ENCODE measurements around the gene KRT28.
"Not testable (repeated sequence)": the region's sequence is repeated elsewhere in the genome, so short reads cannot be mapped to it uniquely, and the experiment has no call there.

KRT28 gene

DNA sequence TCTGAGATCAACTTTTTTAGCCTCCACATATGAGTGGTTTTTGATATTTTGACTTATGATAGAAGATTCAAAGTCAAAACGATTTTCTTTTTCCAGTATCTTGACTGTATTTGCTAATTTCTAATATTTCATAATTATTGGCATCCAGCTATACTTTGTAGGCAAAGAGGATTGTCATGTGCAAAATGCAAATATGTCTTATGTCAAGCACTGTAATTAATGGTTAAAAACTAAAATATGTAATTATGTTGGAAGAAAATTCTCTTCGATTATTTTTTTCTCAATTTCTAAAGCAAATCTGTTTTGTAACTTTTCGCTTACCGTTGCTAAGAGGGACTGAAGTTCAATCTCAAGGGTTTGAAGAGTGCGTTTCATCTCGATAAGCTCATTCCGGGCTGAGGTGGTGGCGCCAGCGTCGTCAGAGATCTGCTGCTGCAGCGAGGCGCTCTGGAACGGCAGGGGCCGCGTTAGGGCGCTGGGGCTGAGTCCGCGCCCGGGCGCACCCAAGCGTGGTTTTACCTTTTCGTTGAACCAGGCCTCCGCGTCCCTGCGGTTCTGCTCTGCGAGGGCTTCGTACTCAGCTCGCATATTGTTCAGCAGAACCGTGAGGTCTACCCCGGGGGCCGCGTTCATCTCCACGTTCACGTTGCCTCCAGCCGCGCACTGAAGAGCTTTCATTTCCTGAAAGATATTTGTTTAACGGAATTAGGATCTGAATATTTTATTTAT is 20.4 kb downstream of the KRT28 start:
- DNase-seq (ENCODE audit: low read depth in 2 of 2) = no peak

DNA sequence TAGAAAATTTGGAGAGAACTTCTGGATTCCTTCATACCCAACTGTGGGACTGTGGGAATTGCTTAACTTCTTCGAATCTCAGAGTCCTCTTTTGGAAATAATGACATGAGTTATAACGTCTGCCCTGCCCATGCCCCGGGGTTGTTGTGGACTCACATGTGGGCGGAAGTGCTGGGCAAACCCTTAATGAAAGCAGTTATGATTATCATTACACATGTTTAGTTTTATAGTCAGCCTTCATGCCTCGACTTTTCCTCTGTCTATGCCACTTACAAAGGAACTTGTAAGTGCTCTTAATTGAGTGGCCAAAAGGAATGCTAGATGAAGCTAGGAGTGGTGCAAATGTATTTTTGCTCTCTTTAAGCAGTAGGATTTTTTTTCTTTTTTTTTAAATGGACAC is 21.3 kb downstream of the KRT28 start:
- DNase-seq (ENCODE audit: low read depth in 2 of 2) = no peak

DNA sequence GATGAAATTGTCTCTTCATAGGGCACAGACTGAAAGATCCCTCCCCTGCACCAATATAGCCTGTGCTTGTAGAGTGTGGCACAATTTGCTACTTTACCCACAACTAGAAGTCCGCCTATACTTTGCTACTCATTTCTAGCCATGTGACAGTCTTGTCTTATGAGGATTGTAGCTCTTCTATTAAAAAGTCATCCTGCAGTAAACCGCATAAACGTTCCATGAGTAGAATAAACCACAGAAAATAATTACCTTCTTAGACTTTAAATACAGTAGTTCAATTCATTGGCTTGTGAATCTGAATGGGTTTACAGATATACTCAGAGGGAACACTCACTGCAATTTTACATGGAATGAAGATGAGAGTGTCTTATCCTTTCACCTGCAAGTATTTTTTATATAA is 21.8 kb downstream of the KRT28 start:
- no peak for DNase-seq (ENCODE audit: low read depth in 2 of 2)

DNA sequence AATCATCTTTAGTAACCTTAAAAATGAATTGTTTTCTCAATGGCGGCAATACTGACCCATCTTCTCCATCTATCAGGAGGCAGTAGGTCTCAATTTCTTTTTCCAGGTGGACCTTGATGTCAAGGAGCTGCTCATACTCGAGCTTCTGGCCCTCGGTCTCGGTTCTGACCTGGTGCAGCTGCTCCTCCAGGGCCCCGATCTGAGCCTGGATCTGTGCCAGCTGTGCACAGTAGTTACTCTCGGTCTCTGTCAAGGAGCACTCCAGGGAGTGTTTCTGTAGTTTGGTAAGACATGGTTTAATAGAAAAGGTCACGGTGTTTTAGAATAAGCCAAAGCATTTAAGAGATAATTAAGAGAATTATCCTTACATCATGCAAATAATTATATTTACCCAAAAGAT is 22.3 kb downstream of the KRT28 start:
- DNase-seq (ENCODE audit: low read depth in 2 of 2) = no peak

DNA sequence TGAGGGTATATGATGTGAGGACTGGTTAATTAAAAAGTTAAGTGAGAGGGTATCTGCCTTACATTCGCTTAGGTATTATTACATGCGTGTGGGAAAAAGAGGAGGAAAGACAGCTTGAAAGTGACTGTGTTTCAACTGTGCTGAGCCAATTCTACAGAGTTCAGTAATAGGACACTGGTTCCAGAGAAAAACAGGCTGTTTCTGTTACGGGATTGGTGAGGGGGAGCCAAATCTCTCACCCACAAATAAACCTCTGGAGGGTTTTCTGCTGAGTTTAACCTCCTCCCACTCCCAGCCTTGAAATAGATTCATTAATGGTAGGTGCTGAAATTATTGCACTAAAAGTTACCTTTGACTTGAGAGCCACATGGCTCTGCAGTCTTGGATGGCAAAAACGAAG is 23.8 kb downstream of the KRT28 start:
- DNase-seq (ENCODE audit: low read depth in 2 of 2) = no peak

DNA sequence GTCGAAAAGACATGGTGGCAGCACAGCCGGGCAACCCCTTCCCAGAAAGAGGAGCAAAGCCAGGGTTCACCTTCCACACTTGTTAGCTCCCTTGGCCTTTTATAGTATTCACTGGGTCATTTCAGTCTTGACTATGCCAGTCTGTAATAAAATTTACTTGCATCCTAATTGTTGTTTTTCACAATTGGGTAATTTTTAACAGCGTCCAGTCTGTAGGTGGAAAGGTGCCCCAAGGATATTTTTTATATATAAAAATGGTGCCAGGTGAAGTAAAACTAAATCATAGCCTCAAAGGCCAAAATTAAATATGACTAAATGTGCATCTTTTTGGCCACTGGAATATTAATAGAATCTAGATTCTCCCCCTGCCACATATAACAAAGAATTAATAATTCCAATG is 27.7 kb downstream of the KRT28 start, which contains the start of gene KRT26:
Gene KRT26 (minus strand): TSS at position 101 of the 400 bp plus-strand sequence. CDS start 88 bp downstream, at position 13.
- DNase-seq (ENCODE audit: low read depth in 2 of 2) = no peak

DNA sequence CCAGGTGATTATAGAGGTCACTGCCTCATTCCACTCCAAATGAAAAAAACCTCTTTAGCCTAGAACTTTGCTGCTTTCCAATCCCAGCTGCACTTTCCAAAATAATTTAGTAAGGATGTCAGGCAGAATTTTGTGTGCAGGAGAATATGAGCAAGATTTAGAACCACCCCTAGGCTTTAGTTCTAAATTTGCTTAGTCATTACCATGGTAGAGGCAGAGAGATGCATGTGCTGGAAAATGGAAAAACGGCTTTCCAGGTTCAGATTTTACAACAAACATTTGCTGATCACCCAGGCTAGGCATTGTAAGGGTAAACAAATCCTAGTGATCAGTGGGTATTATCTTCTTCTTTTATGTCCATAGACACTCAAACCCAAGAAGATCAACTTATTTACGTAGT is 34.1 kb downstream of the KRT28 start:
- DNase-seq (ENCODE audit: low read depth in 2 of 2) = no peak

DNA sequence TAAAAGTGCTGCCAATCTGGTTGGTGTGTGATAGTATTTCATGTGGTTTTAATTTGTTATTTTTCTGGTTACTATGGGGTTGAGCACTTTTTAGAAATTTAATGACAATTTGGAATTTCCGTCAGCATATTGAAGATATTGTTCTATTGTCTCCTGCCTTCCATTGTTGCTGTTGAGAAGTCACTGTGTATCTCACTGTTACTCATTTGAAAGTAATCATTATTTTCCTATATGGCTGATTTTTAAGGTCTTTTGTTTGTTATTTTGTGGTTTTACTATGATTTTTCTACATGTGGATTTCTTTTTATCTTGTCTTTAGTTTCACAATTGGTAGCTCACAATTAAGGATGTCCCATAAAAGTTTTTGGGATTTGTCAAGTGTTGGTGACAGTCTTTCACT is 36.0 kb downstream of the KRT28 start:
- DNase-seq (ENCODE audit: low read depth in 2 of 2) = no peak

DNA sequence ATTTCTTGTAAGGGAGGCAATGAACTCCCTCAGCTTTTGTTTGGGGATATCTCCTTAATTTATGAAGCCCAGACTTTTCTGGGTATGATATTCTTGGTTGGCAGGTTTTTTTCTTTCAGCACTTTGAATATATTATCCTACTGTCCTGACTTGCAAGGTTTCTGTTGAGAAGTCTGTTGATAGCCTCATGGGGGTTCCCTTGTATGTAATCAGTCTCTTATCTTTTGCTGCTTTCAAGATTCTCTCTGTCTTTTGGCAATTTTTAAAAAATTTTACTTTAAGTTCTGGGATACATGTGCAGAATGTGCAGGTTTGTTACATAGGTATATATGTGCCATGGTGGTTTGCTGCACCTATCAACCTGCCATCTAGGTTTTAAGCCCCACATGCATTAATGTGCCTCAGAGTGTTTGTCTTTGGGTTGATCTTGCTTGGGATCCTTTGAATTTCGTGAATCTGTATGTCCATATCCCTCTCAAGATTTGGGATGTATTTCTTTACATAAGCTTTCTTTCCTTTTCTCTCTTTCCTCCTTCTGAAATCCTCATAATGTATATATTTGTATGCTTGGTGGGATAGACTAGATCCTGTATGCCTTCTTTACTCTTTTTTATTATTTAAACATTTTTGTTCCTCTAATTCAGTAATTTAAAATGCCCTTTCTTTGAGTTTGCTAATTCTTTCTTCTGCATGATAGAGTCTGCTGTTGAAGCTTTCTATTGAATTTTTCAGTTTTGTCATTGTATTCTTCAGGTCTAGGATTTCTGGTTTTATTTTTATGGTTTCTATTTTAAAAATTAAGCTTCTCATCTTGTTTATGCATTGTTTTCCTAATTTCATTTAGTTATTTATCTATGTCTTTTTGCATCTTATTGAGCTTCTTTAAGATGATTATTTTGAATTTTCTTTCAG is 39.4 kb downstream of the KRT28 start:
- DNase-seq (ENCODE audit: low read depth in 2 of 2) = no peak

DNA sequence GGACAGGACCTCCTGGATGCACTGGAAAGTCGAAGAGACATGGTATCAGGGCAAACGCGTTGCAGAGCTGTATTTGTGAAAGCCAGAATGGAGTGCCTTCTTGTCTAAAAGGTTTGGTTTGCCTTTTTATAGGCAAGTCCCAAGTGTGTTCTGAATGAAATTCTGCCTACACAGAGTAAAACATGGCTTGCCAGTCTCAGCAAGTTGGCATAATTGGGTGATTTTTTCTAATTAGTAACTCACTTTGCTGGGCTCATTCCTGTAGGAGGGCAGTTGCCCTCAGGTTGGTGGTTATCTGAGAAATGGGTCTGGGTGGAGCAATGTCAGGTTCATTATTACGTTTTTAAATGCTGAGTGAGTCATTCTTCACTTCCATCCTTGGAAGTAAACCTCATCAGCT is 44.5 kb downstream of the KRT28 start, which contains the start of gene KRT25:
Gene KRT25 (minus strand): TSS at position 101 of the 400 bp plus-strand sequence. CDS start 60 bp downstream, at position 41.
- no peak for DNase-seq (ENCODE audit: low read depth in 2 of 2)

DNA sequence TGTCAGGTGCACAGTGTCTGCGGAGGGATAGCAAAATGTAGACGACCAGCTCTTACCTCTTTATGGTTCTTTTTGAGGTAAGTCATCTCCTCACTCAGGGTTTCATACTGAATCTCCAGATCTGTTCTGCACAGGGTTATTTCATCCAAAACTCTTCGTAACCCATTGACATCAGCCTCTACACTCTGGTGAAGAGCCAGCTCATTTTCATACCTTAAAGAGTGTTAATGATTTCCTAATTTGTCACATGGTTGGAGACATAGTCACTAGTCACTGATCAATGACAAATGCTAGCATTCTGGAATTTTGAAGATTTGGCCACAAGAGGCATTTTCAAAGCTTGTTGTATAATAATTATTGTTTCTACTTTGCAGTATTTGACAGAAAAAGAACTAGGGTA is 46.0 kb downstream of the KRT28 start:
- no peak for DNase-seq (ENCODE audit: low read depth in 2 of 2)

DNA sequence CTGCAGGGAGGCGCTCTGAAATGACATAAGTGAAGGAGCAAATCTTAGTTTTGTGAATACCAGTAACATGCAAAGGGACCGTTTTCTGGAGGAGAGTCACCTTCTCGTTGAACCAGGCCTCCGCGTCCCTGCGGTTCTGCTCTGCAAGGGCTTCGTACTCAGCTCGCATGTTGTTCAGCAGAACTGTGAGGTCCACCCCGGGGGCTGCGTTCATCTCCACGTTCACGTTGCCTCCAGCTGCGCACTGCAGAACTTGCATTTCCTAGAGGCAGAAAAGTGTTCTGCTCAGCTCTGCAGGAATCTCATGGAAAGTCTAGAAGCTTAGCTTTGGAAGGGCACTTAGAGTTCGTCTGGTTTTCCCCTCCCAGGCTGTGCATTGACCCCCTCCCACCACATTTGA is 48.7 kb downstream of the KRT28 start:
- DNase-seq (ENCODE audit: low read depth in 2 of 2) = no peak

DNA sequence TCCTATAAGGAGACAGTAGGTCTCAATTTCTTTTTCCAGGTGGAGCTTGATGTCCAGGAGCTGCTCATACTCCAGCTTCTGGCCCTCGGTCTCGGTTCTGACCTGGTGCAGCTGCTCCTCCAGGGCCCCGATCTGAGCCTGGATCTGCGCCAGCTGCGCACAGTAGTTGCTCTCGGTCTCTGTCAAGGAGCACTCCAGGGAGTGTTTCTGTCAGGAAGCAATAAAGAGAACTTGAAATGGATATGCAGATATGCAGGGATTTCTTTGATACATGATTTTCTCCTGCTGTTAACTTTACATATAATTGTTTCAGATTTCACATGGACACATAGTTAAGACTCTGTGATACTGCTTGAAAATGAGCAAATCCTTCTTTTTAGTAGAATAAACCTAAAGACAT is 49.4 kb downstream of the KRT28 start:
- no peak for DNase-seq (ENCODE audit: low read depth in 2 of 2)

DNA sequence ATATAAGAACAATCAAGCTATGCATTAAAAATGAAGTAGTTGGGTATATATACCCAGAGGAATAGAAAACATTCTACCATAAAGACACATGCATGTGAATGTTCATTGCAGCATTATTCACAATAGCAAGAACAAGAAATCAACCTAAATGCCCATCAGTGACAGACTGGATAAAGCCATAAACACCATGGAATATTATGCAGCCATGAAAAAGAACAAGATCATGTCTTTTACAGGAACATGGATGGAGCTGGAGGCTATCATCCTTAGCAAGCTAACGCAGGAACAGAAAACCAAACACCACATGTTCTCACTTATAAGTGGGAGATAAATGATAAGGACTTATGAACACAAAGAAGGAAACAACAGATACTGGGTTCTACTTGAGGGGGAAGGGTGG is 51.1 kb downstream of the KRT28 start:
- not testable (repeated sequence) for DNase-seq (ENCODE audit: low read depth in 2 of 2)

Data from activated CD8-positive, alpha-beta memory T cell treated with anti-CD3 and anti-CD28 coated beads for 4 hours (primary cell).